Fibroblast of mammary gland (primary cell): ENCODE measurements around the gene TBC1D22A.

ENCODE experiments used
- DNase-seq: peaks from one replicate; pipeline ENCODE4 v3.0.0-alpha.2; 2010; ENCODE audit warnings: low read depth
- H3K4me3 ChIP-seq: 2 replicates; pipeline ENCODE4 v1.5.1; 2011; ENCODE audit warnings: low read depth, mild to moderate bottlenecking, low read length, moderate library complexity; ENCODE audit not compliant: control insufficient read depth
- TF ChIP-seq, protein P1 (sequence below): conservative IDR thresholded peaks from 2 replicates; pipeline ENCODE4 v1.5.1; 2011; ENCODE audit warnings: low read depth, low read length, inconsistent platforms; ENCODE audit not compliant: control insufficient read depth, insufficient read depth

TBC1D22A gene

DNA sequence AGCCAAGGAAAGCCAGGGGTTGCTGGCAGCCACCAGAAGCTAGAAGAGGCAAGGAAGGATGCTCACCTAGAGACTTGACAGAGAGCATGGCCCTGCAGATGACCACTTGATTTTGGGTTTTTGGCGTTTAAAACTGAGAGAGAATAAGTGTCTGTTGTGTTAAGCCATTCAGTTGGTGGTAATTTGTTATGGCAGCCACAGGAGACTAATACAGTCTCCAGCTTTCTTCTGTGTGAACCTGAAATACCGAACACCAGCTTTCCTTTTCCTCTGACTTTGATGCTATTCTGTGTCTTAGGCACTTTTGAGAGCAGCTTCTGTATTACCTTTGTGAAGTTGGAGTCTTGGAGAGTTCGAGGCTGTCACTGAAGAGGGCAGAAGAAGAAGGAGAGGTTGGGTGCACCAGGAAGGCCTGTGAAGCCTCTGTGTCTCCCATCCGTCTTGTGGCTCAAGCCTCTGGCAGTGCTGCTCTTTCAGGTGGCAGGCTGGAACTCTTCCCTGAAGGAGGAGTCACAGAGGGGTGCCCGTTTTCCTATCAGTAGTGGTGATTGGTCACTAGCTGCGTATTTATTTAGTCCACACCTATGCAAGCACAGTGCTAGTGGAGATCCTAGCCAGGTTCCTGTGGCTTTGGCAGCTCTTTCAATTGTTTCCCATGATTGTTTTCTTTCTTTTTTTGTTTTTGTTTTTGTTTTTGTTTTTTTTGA is 2.5 kb downstream of the TBC1D22A start:
- DNase-seq = no peak
- H3K4me3 ChIP-seq = no peak overlapping the region
- TF ChIP-seq, protein P1, sequence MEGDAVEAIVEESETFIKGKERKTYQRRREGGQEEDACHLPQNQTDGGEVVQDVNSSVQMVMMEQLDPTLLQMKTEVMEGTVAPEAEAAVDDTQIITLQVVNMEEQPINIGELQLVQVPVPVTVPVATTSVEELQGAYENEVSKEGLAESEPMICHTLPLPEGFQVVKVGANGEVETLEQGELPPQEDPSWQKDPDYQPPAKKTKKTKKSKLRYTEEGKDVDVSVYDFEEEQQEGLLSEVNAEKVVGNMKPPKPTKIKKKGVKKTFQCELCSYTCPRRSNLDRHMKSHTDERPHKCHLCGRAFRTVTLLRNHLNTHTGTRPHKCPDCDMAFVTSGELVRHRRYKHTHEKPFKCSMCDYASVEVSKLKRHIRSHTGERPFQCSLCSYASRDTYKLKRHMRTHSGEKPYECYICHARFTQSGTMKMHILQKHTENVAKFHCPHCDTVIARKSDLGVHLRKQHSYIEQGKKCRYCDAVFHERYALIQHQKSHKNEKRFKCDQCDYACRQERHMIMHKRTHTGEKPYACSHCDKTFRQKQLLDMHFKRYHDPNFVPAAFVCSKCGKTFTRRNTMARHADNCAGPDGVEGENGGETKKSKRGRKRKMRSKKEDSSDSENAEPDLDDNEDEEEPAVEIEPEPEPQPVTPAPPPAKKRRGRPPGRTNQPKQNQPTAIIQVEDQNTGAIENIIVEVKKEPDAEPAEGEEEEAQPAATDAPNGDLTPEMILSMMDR = no peak

DNA sequence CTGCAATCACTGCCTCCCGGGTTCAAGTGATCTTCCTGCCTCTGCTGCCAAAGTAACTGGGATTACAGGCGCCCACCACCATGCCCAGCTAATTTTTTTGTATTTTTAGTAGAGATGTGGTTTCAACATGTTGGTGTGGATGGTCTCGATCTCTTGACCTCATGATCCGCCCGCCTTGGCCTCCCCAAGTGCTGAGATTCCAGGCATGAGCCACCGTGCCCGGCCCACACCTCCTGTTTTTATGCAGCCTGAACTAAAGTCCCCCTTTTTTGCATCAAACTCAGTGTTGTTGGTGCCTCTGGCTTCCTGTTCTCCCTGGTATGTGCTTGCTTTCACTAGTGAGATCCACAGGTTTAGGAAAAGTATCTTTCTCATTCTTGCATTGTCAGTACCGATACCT is 4.2 kb downstream of the TBC1D22A start:
- no peak overlapping the region for H3K4me3 ChIP-seq
- no peak for DNase-seq
- TF ChIP-seq, protein P1 = no peak

DNA sequence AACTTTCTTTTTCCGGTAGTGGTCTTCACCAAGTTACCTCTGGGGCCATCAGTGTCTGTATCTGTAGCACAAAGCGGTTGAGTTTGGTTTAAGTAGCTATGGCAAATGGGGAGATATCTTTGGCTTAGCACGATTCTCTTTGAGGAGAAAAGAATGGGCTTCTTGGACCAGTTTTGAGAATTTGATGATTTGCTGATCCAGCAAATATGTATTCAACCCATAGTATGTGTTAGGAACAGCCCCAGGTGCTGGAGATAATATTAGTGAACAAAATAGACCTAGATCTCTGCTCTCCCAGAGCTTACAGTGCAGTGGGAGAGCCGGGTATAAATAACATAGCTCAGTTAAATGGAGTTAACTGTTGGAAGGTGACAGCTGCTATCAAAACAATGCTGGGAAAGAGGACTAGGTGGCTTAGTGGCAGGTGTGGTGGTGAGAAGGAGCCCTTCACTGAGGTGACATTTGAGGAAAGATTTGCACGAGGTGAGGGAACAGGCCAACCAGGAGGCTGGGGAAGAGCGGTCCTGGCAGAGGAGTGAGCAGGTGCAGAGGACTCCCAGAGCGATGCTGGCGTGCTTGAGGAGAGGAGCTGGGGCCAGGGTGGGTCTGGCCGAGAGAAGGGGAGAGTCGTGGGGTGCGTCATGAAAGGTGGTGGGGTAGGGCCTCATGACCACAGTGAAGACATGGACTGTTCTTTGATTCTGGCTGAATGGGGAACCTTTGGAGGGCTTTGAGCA is 5.0 kb downstream of the TBC1D22A start:
- H3K4me3 ChIP-seq = no peak overlapping the region
- DNase-seq = no peak
- TF ChIP-seq, protein P1 = no peak

DNA sequence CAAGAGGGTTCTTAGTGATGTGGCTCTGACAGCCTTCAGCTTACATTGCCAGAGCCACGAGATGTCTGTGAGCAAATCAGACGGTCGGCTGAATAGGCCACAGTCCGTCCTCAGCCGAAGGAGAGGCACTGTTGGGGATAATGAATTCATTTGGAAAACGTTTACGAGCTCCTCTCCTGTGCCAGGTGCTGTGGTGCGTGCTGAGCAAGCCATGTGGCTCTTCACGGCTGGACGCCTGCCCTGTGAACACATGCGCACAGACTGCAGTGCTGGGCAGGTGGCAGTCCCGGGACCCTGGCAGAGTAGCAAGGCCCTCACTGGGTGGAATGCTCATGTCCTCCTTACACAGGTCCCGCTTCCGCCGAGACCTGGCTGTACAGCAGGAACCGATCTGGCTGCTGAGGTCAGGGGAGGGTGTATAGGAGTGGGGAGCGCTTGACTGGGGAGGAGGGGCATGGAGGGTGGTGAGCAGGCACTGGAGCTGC is 6.8 kb downstream of the TBC1D22A start:
- no peak for DNase-seq
- TF ChIP-seq, protein P1 = no peak
- H3K4me3 ChIP-seq = no peak overlapping the region

DNA sequence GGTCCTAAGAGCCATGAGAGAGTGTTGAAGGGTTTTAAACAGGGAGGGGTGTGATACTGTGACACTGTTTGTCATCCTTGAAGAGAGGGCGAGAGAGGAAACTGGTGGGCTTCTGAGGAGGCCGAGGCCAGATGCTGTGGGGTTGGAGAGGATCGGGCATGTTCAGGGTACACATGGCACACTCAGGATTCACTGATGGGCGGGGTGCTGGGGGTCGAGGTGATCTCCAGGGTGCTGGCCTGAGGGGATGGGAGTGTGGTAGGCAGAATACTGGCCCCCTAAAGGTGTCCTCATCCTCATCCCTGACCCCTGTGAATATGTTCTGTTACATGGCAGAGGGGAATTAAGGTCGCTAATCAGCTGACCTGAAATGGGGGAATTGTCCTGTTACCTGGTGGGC is 7.3 kb downstream of the TBC1D22A start:
- DNase-seq = no peak
- H3K4me3 ChIP-seq = no peak overlapping the region
- TF ChIP-seq, protein P1 = no peak

DNA sequence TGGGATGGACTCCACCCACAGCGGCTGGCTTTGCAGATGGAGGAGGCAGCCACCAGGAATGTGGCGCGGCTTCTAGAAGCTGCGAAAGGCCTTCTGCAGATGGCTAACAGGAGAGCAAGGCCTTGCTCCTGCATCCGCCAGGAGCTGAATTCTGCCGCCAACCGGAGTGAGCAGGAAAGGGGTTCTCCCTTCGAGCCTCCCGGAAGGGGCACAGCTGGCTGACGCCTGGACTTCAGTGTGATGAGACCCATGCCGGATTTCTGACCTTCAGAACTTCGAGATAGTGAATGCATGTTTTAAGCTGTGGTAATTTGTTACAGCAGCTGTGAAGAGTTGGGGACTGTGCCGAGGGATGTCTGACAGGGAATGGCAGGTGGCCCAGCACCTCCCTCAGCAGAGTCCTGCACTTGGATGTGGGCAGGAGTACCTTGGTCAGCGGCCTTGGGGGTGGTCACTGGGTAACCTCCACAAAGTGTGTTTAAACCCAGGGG is 7.7 kb downstream of the TBC1D22A start:
- H3K4me3 ChIP-seq = no peak overlapping the region
- no peak for DNase-seq
- TF ChIP-seq, protein P1 = no peak
